Stomach (tissue), 9 donors: ENCODE data around the gene KCNH5. TPM values are rescaled to one million over a fixed set of nuclear protein-coding genes. Genes with fewer than 3 reads are reported as not detected.

Source experiments
- DNase-seq, 2 donors: peaks; one replicate each; pipeline versions ENCODE4 v3.0.0 to v3.0.0-alpha.2; 2013 to 2019
- H3K27ac ChIP-seq, 5 donors: fragments of 200-600 bp in 4 of 5; sonication (generic) in 4 of 5; one replicate each; pipeline ENCODE4 v1.5.1; 2013 to 2019; ENCODE audit warnings: mild to moderate bottlenecking in 1 of 5, moderate library complexity in 1 of 5
- H3K27me3 ChIP-seq, 3 donors: fragments of 200-600 bp; sonication (generic); one replicate each; pipeline ENCODE4 v1.5.1; 2017 to 2019; ENCODE audit warnings: mixed run types in 1 of 3
- H3K36me3 ChIP-seq, 4 donors: fragments of 200-600 bp; sonication (generic); 1 replicate in 3 of 4; 2 replicates in 1 of 4; pipeline ENCODE4 v1.5.1; 2016 to 2019
- H3K4me1 ChIP-seq, 4 donors: fragments of 200-600 bp; sonication (generic); one replicate each; pipeline ENCODE4 v1.5.1; 2016 to 2019
- H3K4me3 ChIP-seq, 4 donors: fragments of 200-600 bp; sonication (generic) in 3 of 4; one replicate each; pipeline ENCODE4 v1.5.1; 2016 to 2019; ENCODE audit warnings: mild to moderate bottlenecking in 1 of 4
- H3K9me3 ChIP-seq, 4 donors: fragments of 200-600 bp; sonication (generic); one replicate each; pipeline ENCODE4 v1.5.1; 2016 to 2019
- CTCF ChIP-seq, 7 experiments: fragments of 450-650 bp in 4 of 7; fragments of 200-600 bp in 3 of 7; sonication (generic) in 3 of 7; IDR thresholded peaks; one replicate each; pipeline ENCODE4 v1.5.1; 2016 to 2019; ENCODE audit warnings: antibody characterized with exemption in 7 of 7, control low read depth in 2 of 7, mild to moderate bottlenecking in 1 of 7
- EP300 ChIP-seq: sonication (generic); formaldehyde crosslinking; IDR thresholded peaks from one replicate; pipeline ENCODE4 v1.6.1; 2017; ENCODE audit warnings: antibody characterized with exemption
- POLR2A ChIP-seq, 4 donors: fragments of 450-650 bp; IDR thresholded peaks; one replicate each; pipeline ENCODE4 v1.6.1; 2016; ENCODE audit warnings: antibody characterized with exemption in 4 of 4, control low read depth in 2 of 4, mild to moderate bottlenecking in 1 of 4, moderate library complexity in 1 of 4
- POLR2AphosphoS5 ChIP-seq, 3 donors: sonication (generic); formaldehyde crosslinking; IDR thresholded peaks; one replicate each; pipeline ENCODE4 v1.6.1; 2016; ENCODE audit warnings: antibody characterized with exemption in 3 of 3
- WGBS, 5 donors: extraction: QIAGEN DNeasy Blood & Tissue Kit in 3 of 5; methylation state at CpG; one replicate each; pipeline versions ENCODE4 v1.1.5 to v1.1.7; 2013 to 2018; 5-methylcytosine and 5-hydroxymethylcytosine counted together
- intact Hi-C: fragments of 100-400 bp; cut with DNase I; formaldehyde crosslinking; loops from one replicate; pipeline ENCODE4 v1.15.1; 2023; ENCODE audit warnings: low total_unique reads
- polyA plus RNA-seq, 3 donors: library from polyadenylated mRNA; stranded (reverse); fragments of 200-250 nt; gene quantifications; one replicate each; pipeline ENCODE4 v1.2.3, GENCODE V29; 2013
- total RNA-seq, 5 donors: library from RNA; depleted of rRNA; stranded (reverse); fragments of >200 nt; gene quantifications; one replicate each; pipeline versions ENCODE4 v1.1.0 to v1.2.3, GENCODE V29; 2014 to 2016
- donor health status: healthy with polysubstance abuse.
- donor health status: Bipolar disorder and iron deficiency.
- donor health status: healthy.

The KCNH5 gene
- total and polyA plus RNA-seq, 8 donors: under 0.01 to 0.55 TPM; not detected in 6

GRCh38 chr14:62921466-62921865, 123.8 kb downstream of the KCNH5 start:
- Histone ChIP-seq H3K4me1 (no peaks in the 10 kb centered on the region), H3K27me3 (no peaks in the 10 kb centered on the region), H3K9me3 (no peaks in the 10 kb centered on the region), H3K4me3 (no peak overlapping the region), H3K36me3 (no peaks in the 10 kb centered on the region), H3K27ac (no peak overlapping the region)
- intact Hi-C loops: no loop called here
- TF ChIP-seq CTCF (IDR thresholded peaks at IDR 0.05): no peak
- TF ChIP-seq EP300: no peak
- no peak for TF ChIP-seq POLR2AphosphoS5 (IDR thresholded peaks at IDR 0.05)
- no peak for TF ChIP-seq POLR2A (IDR thresholded peaks at IDR 0.05)
- 70 to 86% (median 75%) methylated on average over 1 of the region's 1 CpG for WGBS, 5 donors
- DNase-seq: no peak

- Histone ChIP-seq H3K4me1 (no peaks in the 10 kb centered on the region), H3K9me3 (no peaks in the 10 kb centered on the region), H3K36me3 (no peaks in the 10 kb centered on the region), H3K4me3 (no peak overlapping the region), H3K27me3 (no peaks in the 10 kb centered on the region), H3K27ac (no peak overlapping the region)
- TF ChIP-seq POLR2A (IDR thresholded peaks at IDR 0.05) (no peak), POLR2AphosphoS5 (IDR thresholded peaks at IDR 0.05) (no peak)
- DNase-seq: peak in 1 of 2 donors; percentile 3
- intact Hi-C loops: no loop called here
- 18 to 35% (median 24%) methylated on average over 4 of the region's 4 CpGs for WGBS, 5 donors
Measured at GRCh38 chr14:62916551-62916950, 128.7 kb downstream of the KCNH5 start.

GRCh38 chr14:62914873-62915272, 130.4 kb downstream of the KCNH5 start:
- H3K36me3 ChIP-seq: no peaks in the 10 kb centered on the region
- no peaks in the 10 kb centered on the region for H3K27me3 ChIP-seq
- TF ChIP-seq EP300: no peak
- no peak for TF ChIP-seq POLR2A (IDR thresholded peaks at IDR 0.05)
- no peak for TF ChIP-seq CTCF (IDR thresholded peaks at IDR 0.05)
- no peak for TF ChIP-seq POLR2AphosphoS5 (IDR thresholded peaks at IDR 0.05)
- H3K4me3 ChIP-seq: no peak overlapping the region
- WGBS, 5 donors: 70 to 82% (median 73%) methylated on average over 3 of the region's 3 CpGs
- H3K9me3 ChIP-seq: no peaks in the 10 kb centered on the region
- no peaks in the 10 kb centered on the region for H3K4me1 ChIP-seq
- no peak overlapping the region for H3K27ac ChIP-seq
- intact Hi-C loops: no loop called here
- DNase-seq: no peak

DNA sequence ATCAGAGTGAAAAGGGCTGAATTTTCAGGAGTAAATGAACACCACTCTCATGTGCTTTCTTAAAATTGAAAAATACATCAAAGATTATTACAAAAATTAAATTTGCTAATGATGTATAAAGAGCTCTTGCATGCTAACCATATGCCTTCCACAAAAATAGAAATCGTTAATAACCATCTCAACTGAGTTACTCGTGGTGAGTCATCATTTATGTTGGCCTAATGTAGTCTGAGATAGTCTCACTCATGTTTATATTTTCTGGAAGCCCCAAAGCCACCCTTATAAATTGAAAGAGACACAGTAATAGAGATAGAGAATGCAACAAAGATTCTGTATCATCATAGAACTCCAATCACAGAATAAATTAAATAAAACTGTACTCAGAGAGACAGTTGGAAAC, 131.2 kb downstream of the KCNH5 start:
- H3K36me3 ChIP-seq: no peaks in the 10 kb centered on the region
- no peak for TF ChIP-seq POLR2A (IDR thresholded peaks at IDR 0.05)
- no peak for TF ChIP-seq EP300
- no peak for TF ChIP-seq CTCF (IDR thresholded peaks at IDR 0.05)
- TF ChIP-seq POLR2AphosphoS5 (IDR thresholded peaks at IDR 0.05): no peak
- intact Hi-C loops: no loop called here
- peak in 1 of 2 donors; percentile 23 for DNase-seq
- no peaks in the 10 kb centered on the region for H3K27me3 ChIP-seq
- no peak overlapping the region for H3K4me3 ChIP-seq
- WGBS, 5 donors: 44 to 64% (median 47%) methylated on average over 2 of the region's 2 CpGs
- no peaks in the 10 kb centered on the region for H3K4me1 ChIP-seq
- no peak overlapping the region for H3K27ac ChIP-seq
- no peaks in the 10 kb centered on the region for H3K9me3 ChIP-seq

DNA sequence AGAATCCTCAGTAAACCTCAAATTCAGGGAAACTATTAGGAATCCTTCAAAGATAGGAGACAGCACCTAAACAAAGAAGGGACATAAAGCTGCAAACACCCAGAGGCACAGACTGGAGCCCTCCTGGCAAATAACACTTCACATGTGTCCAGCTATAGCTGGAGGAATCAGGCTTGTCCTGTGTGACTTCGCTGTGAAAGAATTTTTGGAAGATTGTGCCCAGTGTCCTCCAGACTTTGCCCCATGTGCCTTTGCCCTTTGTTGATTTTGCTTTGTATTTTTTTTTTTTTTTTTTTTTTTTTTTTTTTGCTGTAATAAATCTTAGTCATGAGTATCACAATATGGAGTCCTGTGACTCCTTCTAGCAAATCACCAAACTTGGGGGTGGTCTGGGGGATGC, 136.8 kb downstream of the KCNH5 start:
- Histone ChIP-seq H3K27me3 (no peaks in the 10 kb centered on the region), H3K4me3 (no peak overlapping the region), H3K36me3 (no peaks in the 10 kb centered on the region), H3K27ac (no peak overlapping the region), H3K4me1 (no peaks in the 10 kb centered on the region), H3K9me3 (no peaks in the 10 kb centered on the region)
- TF ChIP-seq EP300: no peak
- TF ChIP-seq CTCF (IDR thresholded peaks at IDR 0.05): no peak
- TF ChIP-seq POLR2A (IDR thresholded peaks at IDR 0.05): no peak
- no peak for TF ChIP-seq POLR2AphosphoS5 (IDR thresholded peaks at IDR 0.05)
- 77 to 92% (median 80%) methylated on average over 1 of the region's 1 CpG for WGBS, 5 donors
- no peak for DNase-seq
- intact Hi-C loops: no loop called here
